Liver (tissue), 9 donors: Measurements from ENCODE around the gene HIVEP3. TPM values are rescaled to one million over a fixed set of nuclear protein-coding genes. Genes with fewer than 3 reads are reported as not detected.

Experiments used
- DNase-seq: peaks from one replicate; pipeline ENCODE4 v3.0.0-alpha.2; 2017; ENCODE audit warnings: low spot score
- H3K27ac ChIP-seq, 2 donors: one replicate each; pipeline ENCODE4 v1.7.0; 2013; ENCODE audit warnings: inconsistent platforms in 2 of 2, low read length in 2 of 2, control low read depth in 1 of 2, low read depth in 1 of 2, mild to moderate bottlenecking in 1 of 2
- H3K27me3 ChIP-seq, 4 donors: one replicate each; pipeline versions ENCODE4 v1.6.1 to v1.7.0; 2013; ENCODE audit warnings: low read length in 3 of 4, inconsistent platforms in 1 of 4, mild to moderate bottlenecking in 1 of 4, moderate library complexity in 1 of 4; ENCODE audit not compliant: control insufficient read depth in 4 of 4, insufficient read depth in 4 of 4
- H3K36me3 ChIP-seq, 4 donors: one replicate each; pipeline versions ENCODE4 v1.6.1 to v1.7.0; 2013; ENCODE audit warnings: low read length in 3 of 4, mild to moderate bottlenecking in 3 of 4, low read depth in 1 of 4, moderate library complexity in 1 of 4; ENCODE audit not compliant: control insufficient read depth in 4 of 4, insufficient read depth in 3 of 4
- H3K4me1 ChIP-seq, 4 donors: one replicate each; pipeline versions ENCODE4 v1.6.1 to v1.7.0; 2013; ENCODE audit warnings: low read length in 3 of 4, mild to moderate bottlenecking in 3 of 4, moderate library complexity in 1 of 4; ENCODE audit not compliant: control insufficient read depth in 4 of 4, insufficient read depth in 4 of 4
- H3K4me3 ChIP-seq, 3 donors: one replicate each; pipeline versions ENCODE4 v1.6.1 to v1.7.0; 2013; ENCODE audit warnings: low read length in 3 of 3, control low read depth in 1 of 3, low read depth in 1 of 3, mild to moderate bottlenecking in 1 of 3
- H3K9ac ChIP-seq, 2 donors: one replicate each; pipeline ENCODE4 v1.7.0; 2013; ENCODE audit warnings: low read length in 2 of 2, mild to moderate bottlenecking in 2 of 2, moderate library complexity in 2 of 2, control low read depth in 1 of 2, low read depth in 1 of 2
- H3K9me3 ChIP-seq, 4 donors: one replicate each; pipeline versions ENCODE4 v1.6.1 to v1.7.0; 2013; ENCODE audit warnings: low read length in 3 of 4; ENCODE audit not compliant: control insufficient read depth in 4 of 4
- EGR1 ChIP-seq, 2 donors: IDR thresholded peaks; 2 replicates each; pipeline ENCODE4 v1.6.1; 2016 to 2018; ENCODE audit warnings: antibody characterized with exemption in 2 of 2, low read depth in 2 of 2
- FOXA1 ChIP-seq: IDR thresholded peaks from 2 replicates; pipeline ENCODE4 v1.6.1; 2016; ENCODE audit warnings: antibody characterized with exemption
- FOXA2 ChIP-seq: IDR thresholded peaks from 2 replicates; pipeline ENCODE4 v1.6.1; 2016; ENCODE audit warnings: antibody characterized with exemption
- GABPA ChIP-seq, 2 donors: IDR thresholded peaks in 1 of 2; conservative IDR thresholded peaks in 1 of 2; 2 replicates each; pipeline ENCODE4 v1.6.1; 2016; ENCODE audit warnings: antibody characterized with exemption in 2 of 2, mild to moderate bottlenecking in 1 of 2, moderate library complexity in 1 of 2
- HNF4A ChIP-seq, 2 donors: conservative IDR thresholded peaks; 2 replicates each; pipeline ENCODE4 v1.6.1; 2016; ENCODE audit warnings: antibody characterized with exemption in 2 of 2, mild to moderate bottlenecking in 2 of 2
- HNF4G ChIP-seq: IDR thresholded peaks from 2 replicates; pipeline ENCODE4 v1.6.1; 2016; ENCODE audit warnings: antibody characterized with exemption
- JUND ChIP-seq, 2 donors: IDR thresholded peaks; 2 replicates each; pipeline ENCODE4 v1.6.1; 2016; ENCODE audit warnings: antibody characterized with exemption in 2 of 2
- NR2F2 ChIP-seq: IDR thresholded peaks from 2 replicates; pipeline ENCODE4 v1.6.1; 2016; ENCODE audit warnings: antibody characterized with exemption
- RAD21 ChIP-seq, 2 donors: IDR thresholded peaks; 2 replicates each; pipeline ENCODE4 v1.6.1; 2016; ENCODE audit warnings: antibody characterized with exemption in 2 of 2, mild to moderate bottlenecking in 2 of 2
- RXRA ChIP-seq, 2 donors: IDR thresholded peaks; 2 replicates each; pipeline ENCODE4 v1.6.1; 2017 to 2018; ENCODE audit warnings: antibody characterized with exemption in 2 of 2, mild to moderate bottlenecking in 1 of 2
- SP1 ChIP-seq: IDR thresholded peaks from 2 replicates; pipeline ENCODE4 v1.6.1; 2018; ENCODE audit warnings: antibody characterized with exemption, mild to moderate bottlenecking
- TAF1 ChIP-seq: conservative IDR thresholded peaks from 2 replicates; pipeline ENCODE4 v1.6.1; 2016; ENCODE audit warnings: antibody characterized with exemption, mild to moderate bottlenecking
- YY1 ChIP-seq: IDR thresholded peaks from 2 replicates; pipeline ENCODE4 v1.6.1; 2016; ENCODE audit warnings: antibody characterized with exemption, mild to moderate bottlenecking
- WGBS: extraction: QIAGEN DNeasy Blood & Tissue Kit; methylation state at CpG from one replicate; pipeline ENCODE4 v1.1.7; 2013; 5-methylcytosine and 5-hydroxymethylcytosine counted together
- polyA plus RNA-seq, 2 donors: library from polyadenylated mRNA; stranded (reverse) in 1 of 2; unstranded in 1 of 2; fragments of 200-250 nt in 1 of 2; fragments of >200 nt in 1 of 2; fragmentation: Nextera tagmentation in 1 of 2; extraction: Ambion mirVana in 1 of 2; gene quantifications; one replicate each; pipeline versions ENCODE4 v1.2.1 to v1.2.3, GENCODE V29; 2013 to 2015
- total RNA-seq, 2 donors: library from RNA; depleted of rRNA; stranded (reverse); fragments of >200 nt; gene quantifications; one replicate each; pipeline ENCODE4 v1.2.3, GENCODE V29; 2014
- TF ChIP-seq, protein P1 (sequence below): IDR thresholded peaks from 2 replicates; pipeline ENCODE4 v1.6.1; 2016; ENCODE audit warnings: antibody characterized with exemption
- TF ChIP-seq, protein P2 (sequence below): IDR thresholded peaks from 2 replicates; pipeline ENCODE4 v1.6.1; 2016; ENCODE audit warnings: antibody characterized with exemption, mild to moderate bottlenecking
- TF ChIP-seq, protein P3 (sequence below): IDR thresholded peaks from 2 replicates; pipeline ENCODE4 v1.6.1; 2016; ENCODE audit warnings: antibody characterized with exemption
- TF ChIP-seq, protein P4 (sequence below): IDR thresholded peaks from 2 replicates; pipeline ENCODE4 v1.6.1; 2016; ENCODE audit warnings: antibody characterized with exemption
- TF ChIP-seq, protein P5 (sequence below): fragments of 150-350 bp; IDR thresholded peaks from 2 replicates; pipeline ENCODE4 v1.5.1; 2017; ENCODE audit warnings: improper control_type of control experiment, low read depth, low read length; ENCODE audit not compliant: missing input control
- donor health status: healthy.
- donor health status: healthy.
- donor health status: healthy.
- donor health status: healthy.
- donor health status: healthy.

Gene HIVEP3
- total and polyA plus RNA-seq, 4 donors, result 0.93 to 1.6 (median 1.4) TPM

DNA sequence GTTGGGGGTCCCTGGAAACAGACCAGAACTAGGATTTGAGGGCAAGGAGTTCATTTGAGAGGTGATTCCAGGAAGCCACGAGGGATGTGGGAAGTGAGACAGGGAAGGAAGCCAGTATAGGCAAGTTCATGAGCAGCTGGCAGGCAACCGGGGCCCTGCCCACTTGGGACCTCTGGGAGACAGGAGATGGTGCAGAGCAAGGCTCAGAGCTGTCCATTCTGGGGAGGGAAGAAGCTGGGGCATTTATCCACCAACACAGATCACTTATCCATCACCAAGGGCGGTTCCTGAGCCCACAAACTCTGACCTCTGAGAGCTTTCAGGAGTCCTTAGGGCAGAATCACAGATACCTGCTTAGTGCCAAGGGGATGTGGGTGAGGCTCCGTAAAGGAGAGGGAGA lies 451.0 kb downstream of the HIVEP3 start:
- WGBS, result 61% methylated on average over 4 of the region's 4 CpGs
- no peak for DNase-seq
- TF ChIP-seq TAF1, result no peak
- TF ChIP-seq FOXA2, result no peak
- TF ChIP-seq, protein P1, sequence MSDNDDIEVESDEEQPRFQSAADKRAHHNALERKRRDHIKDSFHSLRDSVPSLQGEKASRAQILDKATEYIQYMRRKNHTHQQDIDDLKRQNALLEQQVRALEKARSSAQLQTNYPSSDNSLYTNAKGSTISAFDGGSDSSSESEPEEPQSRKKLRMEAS, result no peak
- TF ChIP-seq RXRA (IDR thresholded peaks at IDR 0.05), result no peak
- TF ChIP-seq, protein P2, sequence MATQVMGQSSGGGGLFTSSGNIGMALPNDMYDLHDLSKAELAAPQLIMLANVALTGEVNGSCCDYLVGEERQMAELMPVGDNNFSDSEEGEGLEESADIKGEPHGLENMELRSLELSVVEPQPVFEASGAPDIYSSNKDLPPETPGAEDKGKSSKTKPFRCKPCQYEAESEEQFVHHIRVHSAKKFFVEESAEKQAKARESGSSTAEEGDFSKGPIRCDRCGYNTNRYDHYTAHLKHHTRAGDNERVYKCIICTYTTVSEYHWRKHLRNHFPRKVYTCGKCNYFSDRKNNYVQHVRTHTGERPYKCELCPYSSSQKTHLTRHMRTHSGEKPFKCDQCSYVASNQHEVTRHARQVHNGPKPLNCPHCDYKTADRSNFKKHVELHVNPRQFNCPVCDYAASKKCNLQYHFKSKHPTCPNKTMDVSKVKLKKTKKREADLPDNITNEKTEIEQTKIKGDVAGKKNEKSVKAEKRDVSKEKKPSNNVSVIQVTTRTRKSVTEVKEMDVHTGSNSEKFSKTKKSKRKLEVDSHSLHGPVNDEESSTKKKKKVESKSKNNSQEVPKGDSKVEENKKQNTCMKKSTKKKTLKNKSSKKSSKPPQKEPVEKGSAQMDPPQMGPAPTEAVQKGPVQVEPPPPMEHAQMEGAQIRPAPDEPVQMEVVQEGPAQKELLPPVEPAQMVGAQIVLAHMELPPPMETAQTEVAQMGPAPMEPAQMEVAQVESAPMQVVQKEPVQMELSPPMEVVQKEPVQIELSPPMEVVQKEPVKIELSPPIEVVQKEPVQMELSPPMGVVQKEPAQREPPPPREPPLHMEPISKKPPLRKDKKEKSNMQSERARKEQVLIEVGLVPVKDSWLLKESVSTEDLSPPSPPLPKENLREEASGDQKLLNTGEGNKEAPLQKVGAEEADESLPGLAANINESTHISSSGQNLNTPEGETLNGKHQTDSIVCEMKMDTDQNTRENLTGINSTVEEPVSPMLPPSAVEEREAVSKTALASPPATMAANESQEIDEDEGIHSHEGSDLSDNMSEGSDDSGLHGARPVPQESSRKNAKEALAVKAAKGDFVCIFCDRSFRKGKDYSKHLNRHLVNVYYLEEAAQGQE, result no peak
- TF ChIP-seq, protein P3, sequence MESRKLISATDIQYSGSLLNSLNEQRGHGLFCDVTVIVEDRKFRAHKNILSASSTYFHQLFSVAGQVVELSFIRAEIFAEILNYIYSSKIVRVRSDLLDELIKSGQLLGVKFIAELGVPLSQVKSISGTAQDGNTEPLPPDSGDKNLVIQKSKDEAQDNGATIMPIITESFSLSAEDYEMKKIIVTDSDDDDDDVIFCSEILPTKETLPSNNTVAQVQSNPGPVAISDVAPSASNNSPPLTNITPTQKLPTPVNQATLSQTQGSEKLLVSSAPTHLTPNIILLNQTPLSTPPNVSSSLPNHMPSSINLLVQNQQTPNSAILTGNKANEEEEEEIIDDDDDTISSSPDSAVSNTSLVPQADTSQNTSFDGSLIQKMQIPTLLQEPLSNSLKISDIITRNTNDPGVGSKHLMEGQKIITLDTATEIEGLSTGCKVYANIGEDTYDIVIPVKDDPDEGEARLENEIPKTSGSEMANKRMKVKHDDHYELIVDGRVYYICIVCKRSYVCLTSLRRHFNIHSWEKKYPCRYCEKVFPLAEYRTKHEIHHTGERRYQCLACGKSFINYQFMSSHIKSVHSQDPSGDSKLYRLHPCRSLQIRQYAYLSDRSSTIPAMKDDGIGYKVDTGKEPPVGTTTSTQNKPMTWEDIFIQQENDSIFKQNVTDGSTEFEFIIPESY, result no peak
- TF ChIP-seq HNF4G, result no peak
- no peak for TF ChIP-seq HNF4A (conservative IDR thresholded peaks at IDR 0.05)
- no peak for TF ChIP-seq YY1
- no peak for TF ChIP-seq JUND (IDR thresholded peaks at IDR 0.05)
- TF ChIP-seq GABPA (IDR thresholded peaks at IDR 0.05 in 1 of 2, conservative IDR thresholded peaks at IDR 0.05 in 1 of 2), result no peak
- TF ChIP-seq EGR1 (IDR thresholded peaks at IDR 0.05; ENCODE audit: low read depth in 2 of 2), result no peak
- TF ChIP-seq SP1, result no peak
- TF ChIP-seq RAD21 (IDR thresholded peaks at IDR 0.05), result no peak
- TF ChIP-seq, protein P4, sequence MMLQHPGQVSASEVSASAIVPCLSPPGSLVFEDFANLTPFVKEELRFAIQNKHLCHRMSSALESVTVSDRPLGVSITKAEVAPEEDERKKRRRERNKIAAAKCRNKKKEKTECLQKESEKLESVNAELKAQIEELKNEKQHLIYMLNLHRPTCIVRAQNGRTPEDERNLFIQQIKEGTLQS, result no peak
- no peak for TF ChIP-seq FOXA1
- no peak for TF ChIP-seq NR2F2
- no peak overlapping the region for H3K27ac ChIP-seq
- no peaks in the 10 kb centered on the region for H3K36me3 ChIP-seq
- no peaks in the 10 kb centered on the region for H3K4me1 ChIP-seq
- no peaks in the 10 kb centered on the region for H3K27me3 ChIP-seq
- no peak overlapping the region for H3K4me3 ChIP-seq
- H3K9me3 ChIP-seq, result no peaks in the 10 kb centered on the region
- no peak overlapping the region for H3K9ac ChIP-seq

DNA sequence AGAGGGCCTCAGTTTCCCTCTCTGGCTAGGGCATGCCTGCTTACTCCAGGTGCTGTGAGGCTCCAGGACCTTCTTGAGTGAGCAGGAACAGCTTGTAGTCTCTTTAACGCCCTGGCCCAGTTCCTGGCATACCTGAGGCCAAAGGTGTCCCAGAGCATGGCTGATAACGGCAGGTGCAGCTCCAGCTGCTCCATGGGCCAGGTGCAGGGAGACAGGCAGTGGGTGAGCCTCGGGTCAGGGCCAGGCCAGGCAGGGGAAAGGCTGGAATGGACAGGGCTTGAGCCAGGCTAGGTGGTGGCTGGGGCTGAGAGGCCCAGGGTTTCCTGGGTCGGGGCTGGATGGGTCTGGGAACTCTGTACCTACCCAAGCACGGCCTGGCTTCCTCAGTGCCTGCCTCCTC lies 452.6 kb downstream of the HIVEP3 start:
- Histone ChIP-seq H3K9me3 (no peaks in the 10 kb centered on the region), H3K4me1 (peaks cover 0 to 5% (median 2%) of the 10 kb centered on the region in 4 donors), H3K4me3 (no peak overlapping the region), H3K27me3 (no peaks in the 10 kb centered on the region), H3K9ac (no peak overlapping the region), H3K36me3 (no peaks in the 10 kb centered on the region), H3K27ac (no peak overlapping the region)
- DNase-seq, result no peak
- 73% methylated on average over 5 of the region's 5 CpGs for WGBS
- no peak for TF ChIP-seq EGR1 (IDR thresholded peaks at IDR 0.05; ENCODE audit: low read depth in 2 of 2)
- no peak for TF ChIP-seq FOXA2
- no peak for TF ChIP-seq SP1
- no peak for TF ChIP-seq RXRA (IDR thresholded peaks at IDR 0.05)
- TF ChIP-seq JUND (IDR thresholded peaks at IDR 0.05), result no peak
- no peak for TF ChIP-seq GABPA (IDR thresholded peaks at IDR 0.05 in 1 of 2, conservative IDR thresholded peaks at IDR 0.05 in 1 of 2)
- TF ChIP-seq TAF1, result no peak
- TF ChIP-seq YY1, result no peak
- TF ChIP-seq, protein P2, result no peak
- TF ChIP-seq, protein P5, sequence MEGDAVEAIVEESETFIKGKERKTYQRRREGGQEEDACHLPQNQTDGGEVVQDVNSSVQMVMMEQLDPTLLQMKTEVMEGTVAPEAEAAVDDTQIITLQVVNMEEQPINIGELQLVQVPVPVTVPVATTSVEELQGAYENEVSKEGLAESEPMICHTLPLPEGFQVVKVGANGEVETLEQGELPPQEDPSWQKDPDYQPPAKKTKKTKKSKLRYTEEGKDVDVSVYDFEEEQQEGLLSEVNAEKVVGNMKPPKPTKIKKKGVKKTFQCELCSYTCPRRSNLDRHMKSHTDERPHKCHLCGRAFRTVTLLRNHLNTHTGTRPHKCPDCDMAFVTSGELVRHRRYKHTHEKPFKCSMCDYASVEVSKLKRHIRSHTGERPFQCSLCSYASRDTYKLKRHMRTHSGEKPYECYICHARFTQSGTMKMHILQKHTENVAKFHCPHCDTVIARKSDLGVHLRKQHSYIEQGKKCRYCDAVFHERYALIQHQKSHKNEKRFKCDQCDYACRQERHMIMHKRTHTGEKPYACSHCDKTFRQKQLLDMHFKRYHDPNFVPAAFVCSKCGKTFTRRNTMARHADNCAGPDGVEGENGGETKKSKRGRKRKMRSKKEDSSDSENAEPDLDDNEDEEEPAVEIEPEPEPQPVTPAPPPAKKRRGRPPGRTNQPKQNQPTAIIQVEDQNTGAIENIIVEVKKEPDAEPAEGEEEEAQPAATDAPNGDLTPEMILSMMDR, result no peak
- TF ChIP-seq, protein P4, result no peak
- TF ChIP-seq, protein P1, result no peak
